Peyer's patch (tissue), 4 donors: Measurements from ENCODE around the gene GNS. TPM values are rescaled to one million over a fixed set of nuclear protein-coding genes. Genes with fewer than 3 reads are reported as not detected.

Experiments used
- DNase-seq, 3 donors: peaks; one replicate each; pipeline ENCODE4 v3.0.0-alpha.2; 2017 to 2019
- H3K27ac ChIP-seq, 4 donors: fragments of 200-600 bp; sonication (generic); one replicate each; pipeline ENCODE4 v1.5.1; 2016 to 2019
- H3K27me3 ChIP-seq, 2 donors: fragments of 200-600 bp; sonication (generic); one replicate each; pipeline ENCODE4 v1.5.1; 2019
- H3K36me3 ChIP-seq, 3 donors: fragments of 200-600 bp; sonication (generic); one replicate each; pipeline ENCODE4 v1.5.1; 2016 to 2019
- H3K4me1 ChIP-seq, 4 donors: fragments of 200-600 bp; sonication (generic); one replicate each; pipeline ENCODE4 v1.5.1; 2016 to 2019
- H3K4me3 ChIP-seq, 4 donors: fragments of 200-600 bp; sonication (generic); 1 replicate in 3 of 4; 2 replicates in 1 of 4; pipeline ENCODE4 v1.5.1; 2016 to 2019; ENCODE audit warnings: mild to moderate bottlenecking in 1 of 4
- H3K9me3 ChIP-seq, 4 donors: fragments of 200-600 bp; sonication (generic); one replicate each; pipeline ENCODE4 v1.5.1; 2016 to 2019; ENCODE audit warnings: mild to moderate bottlenecking in 1 of 4
- POLR2A ChIP-seq, 2 donors: fragments of 450-650 bp; IDR thresholded peaks; one replicate each; pipeline ENCODE4 v1.5.1; 2017; ENCODE audit warnings: antibody characterized with exemption in 2 of 2, mild to moderate bottlenecking in 2 of 2, moderate library complexity in 2 of 2
- total RNA-seq, 4 donors: library from RNA; depleted of rRNA; stranded (reverse); fragments of >200 nt; gene quantifications; one replicate each; pipeline ENCODE4 v1.1.0, GENCODE V29; 2016
- TF ChIP-seq, protein P1 (sequence below), 6 experiments: fragments of 450-650 bp in 4 of 6; fragments of 200-600 bp in 2 of 6; sonication (generic) in 1 of 6; IDR thresholded peaks; one replicate each; pipeline ENCODE4 v1.5.1; 2017 to 2019; ENCODE audit warnings: antibody characterized with exemption in 6 of 6, mild to moderate bottlenecking in 3 of 6, moderate library complexity in 1 of 6

Gene GNS
- total RNA-seq, 4 donors from 2014 or later: 19.8 to 146 (median 102) TPM

GRCh38 chr12:64688715-64689114 is 70.5 kb downstream of the GNS start:
- DNase-seq: no peak
- no peak for TF ChIP-seq POLR2A (IDR thresholded peaks at IDR 0.05)
- TF ChIP-seq, protein P1, sequence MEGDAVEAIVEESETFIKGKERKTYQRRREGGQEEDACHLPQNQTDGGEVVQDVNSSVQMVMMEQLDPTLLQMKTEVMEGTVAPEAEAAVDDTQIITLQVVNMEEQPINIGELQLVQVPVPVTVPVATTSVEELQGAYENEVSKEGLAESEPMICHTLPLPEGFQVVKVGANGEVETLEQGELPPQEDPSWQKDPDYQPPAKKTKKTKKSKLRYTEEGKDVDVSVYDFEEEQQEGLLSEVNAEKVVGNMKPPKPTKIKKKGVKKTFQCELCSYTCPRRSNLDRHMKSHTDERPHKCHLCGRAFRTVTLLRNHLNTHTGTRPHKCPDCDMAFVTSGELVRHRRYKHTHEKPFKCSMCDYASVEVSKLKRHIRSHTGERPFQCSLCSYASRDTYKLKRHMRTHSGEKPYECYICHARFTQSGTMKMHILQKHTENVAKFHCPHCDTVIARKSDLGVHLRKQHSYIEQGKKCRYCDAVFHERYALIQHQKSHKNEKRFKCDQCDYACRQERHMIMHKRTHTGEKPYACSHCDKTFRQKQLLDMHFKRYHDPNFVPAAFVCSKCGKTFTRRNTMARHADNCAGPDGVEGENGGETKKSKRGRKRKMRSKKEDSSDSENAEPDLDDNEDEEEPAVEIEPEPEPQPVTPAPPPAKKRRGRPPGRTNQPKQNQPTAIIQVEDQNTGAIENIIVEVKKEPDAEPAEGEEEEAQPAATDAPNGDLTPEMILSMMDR (IDR thresholded peaks at IDR 0.05): no peak
- Histone ChIP-seq H3K27me3 (no peaks in the 10 kb centered on the region), H3K4me1 (no peaks in the 10 kb centered on the region), H3K9me3 (no peaks in the 10 kb centered on the region), H3K36me3 (peaks cover 0 to 38% (median 0%) of the 10 kb centered on the region in 3 donors), H3K27ac (peak overlapping the region in 1 of 4 donors; percentile 28), H3K4me3 (no peak overlapping the region)

- peak overlapping the region in 2 of 4 donors; percentile 6 to 28 for H3K27ac ChIP-seq
- H3K9me3 ChIP-seq: no peaks in the 10 kb centered on the region
- peaks cover 0 to 33% (median 0%) of the 10 kb centered on the region in 3 donors for H3K36me3 ChIP-seq
- peaks cover 0 to 4% (median 0%) of the 10 kb centered on the region in 4 donors for H3K4me1 ChIP-seq
- no peak for TF ChIP-seq POLR2A (IDR thresholded peaks at IDR 0.05)
- TF ChIP-seq, protein P1 (IDR thresholded peaks at IDR 0.05): no peak
- DNase-seq: no peak
- no peaks in the 10 kb centered on the region for H3K27me3 ChIP-seq
- H3K4me3 ChIP-seq: no peak overlapping the region
Observed at GRCh38 chr12:64688219-64688618, 71.0 kb downstream of the GNS start.

DNA sequence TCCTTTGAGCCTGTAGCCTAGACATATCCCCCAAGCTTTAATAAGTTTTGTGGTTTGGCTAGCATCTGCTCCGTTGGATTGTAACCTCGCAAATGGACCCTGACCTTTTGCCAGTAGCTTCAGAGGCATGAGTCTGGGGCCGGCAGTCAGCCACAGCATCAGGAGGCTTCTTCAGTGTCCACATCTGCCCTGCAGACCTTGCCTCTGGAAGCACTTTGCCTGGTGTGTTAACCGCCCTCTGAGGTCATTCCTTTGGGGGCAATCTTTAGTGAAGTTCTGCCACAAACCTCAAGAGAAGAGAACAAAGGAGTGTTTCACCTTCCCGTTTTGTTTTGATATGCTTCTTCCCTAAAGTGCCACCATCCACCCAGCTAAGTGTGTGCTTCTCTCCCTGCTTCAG is 71.4 kb downstream of the GNS start:
- no peak overlapping the region for H3K4me3 ChIP-seq
- H3K9me3 ChIP-seq: no peaks in the 10 kb centered on the region
- no peaks in the 10 kb centered on the region for H3K27me3 ChIP-seq
- peaks cover 0 to 8% (median 0%) of the 10 kb centered on the region in 4 donors for H3K4me1 ChIP-seq
- H3K36me3 ChIP-seq: peaks cover 0 to 31% (median 0%) of the 10 kb centered on the region in 3 donors
- no peak for TF ChIP-seq POLR2A (IDR thresholded peaks at IDR 0.05)
- TF ChIP-seq, protein P1 (IDR thresholded peaks at IDR 0.05): no peak
- H3K27ac ChIP-seq: peak overlapping the region in 2 of 4 donors; percentile 6 to 28
- no peak for DNase-seq

GRCh38 chr12:64685605-64686004 is 73.6 kb downstream of the GNS start:
- DNase-seq: peak in 1 of 3 donors; percentile 13
- Histone ChIP-seq H3K4me1 (peaks cover 0 to 28% (median 2%) of the 10 kb centered on the region in 4 donors), H3K27me3 (no peaks in the 10 kb centered on the region), H3K9me3 (no peaks in the 10 kb centered on the region), H3K36me3 (peaks cover 0 to 31% (median 0%) of the 10 kb centered on the region in 3 donors), H3K4me3 (no peak overlapping the region), H3K27ac (peak overlapping the region in 3 of 4 donors; percentile 27 to 52 (median 48))
- TF ChIP-seq POLR2A (IDR thresholded peaks at IDR 0.05): no peak
- TF ChIP-seq, protein P1 (IDR thresholded peaks at IDR 0.05): no peak

DNA sequence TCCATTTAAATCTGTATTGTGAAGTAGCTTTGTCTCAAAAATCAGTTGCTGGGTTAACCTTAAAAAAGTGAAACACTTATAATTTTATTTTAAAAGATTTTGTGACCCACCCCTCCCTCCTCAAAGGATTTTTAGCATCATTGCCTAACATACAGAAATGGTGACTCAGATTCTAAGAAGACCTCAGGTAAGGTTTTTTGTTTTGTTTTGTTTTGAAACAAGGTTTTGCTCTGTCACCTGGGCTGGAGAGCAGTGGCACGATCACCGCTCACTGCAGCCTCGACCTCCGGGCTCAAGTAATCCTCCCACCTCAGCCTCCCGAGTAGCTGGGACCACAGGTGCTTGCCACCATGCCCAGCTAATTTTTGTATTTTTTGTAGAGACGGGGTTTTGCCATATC is 74.2 kb downstream of the GNS start:
- peaks cover 0 to 31% (median 0%) of the 10 kb centered on the region in 3 donors for H3K36me3 ChIP-seq
- H3K9me3 ChIP-seq: no peaks in the 10 kb centered on the region
- H3K27ac ChIP-seq: peak overlapping the region; percentile 10 to 52 (median 38)
- TF ChIP-seq, protein P1 (IDR thresholded peaks at IDR 0.05): no peak
- H3K4me1 ChIP-seq: peaks cover 3 to 34% (median 4%) of the 10 kb centered on the region in 4 donors
- no peak overlapping the region for H3K4me3 ChIP-seq
- no peak for DNase-seq
- H3K27me3 ChIP-seq: no peaks in the 10 kb centered on the region
